ENCODE measurements around the gene DNAJC24.
"Not testable (repeated sequence)": the region's sequence is repeated elsewhere in the genome, so short reads cannot be mapped to it uniquely, and the experiment has no call there.

DNAJC24 gene, protein sequence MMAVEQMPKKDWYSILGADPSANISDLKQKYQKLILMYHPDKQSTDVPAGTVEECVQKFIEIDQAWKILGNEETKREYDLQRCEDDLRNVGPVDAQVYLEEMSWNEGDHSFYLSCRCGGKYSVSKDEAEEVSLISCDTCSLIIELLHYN

DNA sequence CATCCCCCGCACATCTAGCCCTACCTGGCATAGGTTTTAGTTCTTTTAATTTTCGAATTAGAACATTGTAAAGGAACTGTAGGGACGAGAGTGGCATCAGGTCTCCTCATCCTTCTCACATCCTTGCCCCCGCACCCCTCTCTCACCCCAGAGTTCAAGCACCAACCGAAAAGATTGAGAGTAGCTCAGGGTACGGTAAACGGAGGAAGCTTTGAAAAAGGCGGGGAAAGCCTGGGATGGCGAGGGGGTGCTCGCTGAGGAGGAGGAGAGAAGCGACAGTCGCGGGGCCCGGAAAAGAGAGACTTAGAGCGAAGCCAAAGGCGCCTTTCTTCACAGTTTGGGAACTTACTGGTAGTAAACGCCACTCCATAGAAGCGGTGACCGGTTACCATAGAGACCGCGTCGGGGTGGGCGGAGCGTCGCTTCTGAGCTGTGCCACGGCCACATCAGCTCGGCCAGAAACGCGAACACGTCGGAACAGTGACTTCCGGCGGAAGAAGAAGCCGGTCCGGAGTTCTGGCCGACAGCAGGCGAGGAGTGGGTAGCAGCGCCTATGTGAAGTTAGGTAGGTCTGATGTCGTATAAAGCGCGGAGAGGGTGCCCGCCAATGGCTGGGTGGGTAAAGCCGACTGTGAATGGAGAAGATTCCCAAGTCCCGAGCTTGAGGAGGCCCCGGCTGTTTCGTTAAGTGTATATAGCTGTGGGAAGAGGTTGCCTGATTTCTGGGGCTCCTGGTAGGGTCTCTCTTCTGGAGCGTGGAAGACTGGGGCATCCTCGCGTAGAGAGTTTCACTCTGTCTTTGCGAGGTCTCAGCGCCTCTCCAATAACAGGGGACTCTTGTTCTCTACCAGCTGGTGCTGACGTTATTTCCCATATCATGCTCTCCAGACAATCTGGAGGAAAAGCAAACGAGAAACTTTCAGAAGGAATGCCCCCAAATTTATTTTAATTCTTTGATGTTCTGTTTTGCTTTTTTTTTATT, at the start of gene DNAJC24, which contains the start of gene DCDC1:
Gene DNAJC24, plus strand, starts transcription at position 513 of the 982 bp plus-strand sequence. CDS start 889 bp downstream, outside the sequence.
Gene DCDC1, minus strand, starts transcription at position 392 of the 982 bp plus-strand sequence. CDS start 41,459 bp downstream, outside the sequence.
- peak; percentile 84 to 85 for DNase-seq (ENCODE audit: low read depth in 2 of 2)

DNA sequence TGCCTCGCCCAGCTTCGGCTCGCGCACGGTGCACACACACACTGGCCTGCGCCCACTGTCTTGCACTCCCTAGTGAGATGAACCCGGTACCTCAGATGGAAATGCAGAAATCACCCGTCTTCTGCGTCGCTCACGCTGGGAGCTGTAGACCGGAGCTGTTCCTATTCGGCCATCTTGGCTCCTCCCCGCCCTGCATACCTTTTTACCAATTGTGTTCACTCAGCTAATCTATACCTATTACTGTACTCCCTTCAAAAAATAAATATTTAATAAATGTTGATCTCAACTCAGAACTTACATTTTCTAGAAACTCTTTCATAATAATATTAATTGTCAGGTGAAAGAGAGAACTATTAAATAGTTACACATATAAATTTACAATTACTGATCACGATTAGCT, 48.2 kb upstream of the DNAJC24 start:
- DNase-seq (ENCODE audit: low read depth in 2 of 2), result not testable (repeated sequence)

DNA sequence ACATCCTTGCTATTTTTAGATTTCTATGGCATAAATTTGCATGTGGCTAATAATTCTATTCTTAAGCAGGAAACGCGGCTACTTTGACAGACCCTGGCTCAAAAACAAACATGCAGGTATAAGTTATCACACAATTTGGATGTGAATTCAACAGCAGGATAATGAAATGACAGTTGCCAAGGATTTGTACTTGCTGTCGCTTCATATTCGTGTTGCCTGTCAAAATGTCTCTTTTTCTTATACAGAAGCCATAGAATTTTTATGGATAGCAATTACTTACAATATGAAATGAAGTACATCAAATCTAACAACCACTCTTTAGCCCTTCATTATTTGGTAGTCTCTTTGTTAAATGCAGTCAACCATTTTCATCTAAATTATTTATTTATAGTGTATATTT, 46.5 kb upstream of the DNAJC24 start:
- DNase-seq (ENCODE audit: low read depth in 2 of 2), result no peak

DNA sequence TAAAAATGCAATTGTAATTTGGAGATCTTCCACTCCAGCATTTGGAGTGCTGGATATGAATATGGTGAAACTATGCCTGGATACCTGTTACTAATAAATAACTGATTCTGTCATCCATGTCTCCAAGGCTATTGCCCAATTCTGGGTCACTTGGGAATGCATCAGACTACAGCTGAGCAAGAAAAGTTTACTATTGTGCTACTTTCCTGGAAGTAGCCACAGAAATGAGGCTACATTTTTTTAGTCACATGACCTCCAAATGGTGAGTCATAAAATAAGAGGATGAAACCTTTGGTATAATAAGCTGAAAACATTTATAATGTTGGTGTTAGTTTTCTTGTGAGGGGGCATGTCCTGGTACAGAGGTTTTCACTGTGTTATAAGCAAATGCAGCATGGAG, 44.5 kb upstream of the DNAJC24 start:
- no peak for DNase-seq (ENCODE audit: low read depth in 2 of 2)

DNA sequence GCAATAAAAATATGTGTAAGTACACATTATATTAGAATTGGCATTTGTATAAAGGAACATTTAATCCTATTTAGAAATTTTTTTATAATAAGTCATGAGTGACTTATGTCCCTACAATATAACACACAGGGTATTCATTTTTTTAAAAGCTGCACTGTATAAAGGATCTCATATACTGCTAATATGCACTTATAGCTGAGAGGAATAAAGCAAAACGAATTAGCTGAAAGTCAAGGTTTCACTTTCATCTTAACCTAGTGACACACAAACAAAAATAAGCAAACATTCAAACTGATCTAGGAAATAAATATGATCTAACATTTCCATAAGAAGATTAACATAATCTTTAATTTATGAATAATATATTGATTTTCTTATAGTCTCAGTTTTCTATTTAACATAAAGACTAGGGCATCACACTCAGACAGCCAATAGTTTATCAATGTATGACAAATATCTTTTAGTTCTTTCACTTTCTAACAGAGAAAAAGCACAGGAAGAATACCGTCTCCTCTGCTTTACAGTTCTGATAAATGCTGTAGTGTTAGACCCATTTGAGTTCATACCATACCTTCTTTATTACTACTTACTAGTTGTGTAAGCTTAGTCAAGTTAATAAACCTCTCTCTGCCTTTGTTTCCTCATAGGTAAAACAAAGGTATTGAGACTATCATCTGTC, 43.1 kb upstream of the DNAJC24 start:
- no peak for DNase-seq (ENCODE audit: low read depth in 2 of 2)

DNA sequence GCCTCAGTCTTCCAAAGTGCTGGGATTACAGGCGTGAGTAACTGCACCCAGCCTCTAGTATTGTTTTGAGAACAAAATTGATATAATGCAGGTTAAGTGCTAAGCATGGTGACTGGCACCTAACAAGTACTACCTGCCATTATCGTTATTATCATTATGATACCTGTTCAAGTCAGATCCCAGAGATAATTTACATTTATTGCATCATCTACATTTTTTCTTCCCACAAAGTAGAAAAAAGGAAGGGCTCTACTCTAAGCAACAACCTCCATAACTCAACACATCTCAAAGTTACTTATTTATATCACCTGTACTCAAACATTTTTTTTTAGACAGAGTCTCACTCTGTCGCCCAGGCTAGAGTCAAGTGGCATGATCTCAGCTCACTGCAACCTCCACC, 42.2 kb upstream of the DNAJC24 start:
- no peak for DNase-seq (ENCODE audit: low read depth in 2 of 2)

DNA sequence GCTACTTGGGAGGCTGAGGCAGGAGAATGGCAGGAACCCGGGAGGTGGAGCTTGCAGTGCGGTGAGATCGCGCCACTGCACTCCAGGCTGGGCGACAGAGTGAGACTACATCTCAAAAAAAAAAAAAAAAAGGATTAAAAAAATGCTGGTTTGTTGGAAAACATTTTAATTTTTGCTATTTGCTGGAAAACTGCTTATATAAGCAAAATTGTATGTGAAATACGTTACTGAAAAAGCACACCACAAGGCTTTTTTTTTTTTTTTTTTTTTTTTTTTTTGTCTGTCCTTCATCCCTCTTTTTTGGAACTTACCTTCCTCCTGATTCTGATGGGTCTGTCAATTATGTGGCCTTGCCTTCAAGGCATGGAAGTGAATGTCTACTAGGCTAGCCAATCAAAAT, 41.0 kb upstream of the DNAJC24 start:
- DNase-seq (ENCODE audit: low read depth in 2 of 2), result no peak

DNA sequence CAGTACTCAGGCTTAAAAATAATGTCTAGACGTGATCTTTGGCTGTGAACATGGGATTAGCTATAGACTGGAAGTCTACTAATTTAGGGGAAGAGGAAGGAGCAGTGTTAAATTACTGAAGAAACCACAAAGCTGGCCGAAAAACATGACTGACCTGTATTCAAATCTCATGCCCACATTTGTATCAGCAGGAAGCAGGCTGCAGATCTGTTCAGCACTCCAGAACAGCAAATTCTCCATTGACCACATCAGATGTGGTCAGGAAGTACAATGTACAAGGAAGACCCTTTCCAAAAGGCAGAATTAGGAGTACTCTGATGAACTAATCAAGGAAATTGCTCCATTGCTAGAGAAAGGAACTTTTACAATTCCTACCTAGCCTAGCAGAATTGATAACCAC, 31.9 kb upstream of the DNAJC24 start:
- no peak for DNase-seq (ENCODE audit: low read depth in 2 of 2)

DNA sequence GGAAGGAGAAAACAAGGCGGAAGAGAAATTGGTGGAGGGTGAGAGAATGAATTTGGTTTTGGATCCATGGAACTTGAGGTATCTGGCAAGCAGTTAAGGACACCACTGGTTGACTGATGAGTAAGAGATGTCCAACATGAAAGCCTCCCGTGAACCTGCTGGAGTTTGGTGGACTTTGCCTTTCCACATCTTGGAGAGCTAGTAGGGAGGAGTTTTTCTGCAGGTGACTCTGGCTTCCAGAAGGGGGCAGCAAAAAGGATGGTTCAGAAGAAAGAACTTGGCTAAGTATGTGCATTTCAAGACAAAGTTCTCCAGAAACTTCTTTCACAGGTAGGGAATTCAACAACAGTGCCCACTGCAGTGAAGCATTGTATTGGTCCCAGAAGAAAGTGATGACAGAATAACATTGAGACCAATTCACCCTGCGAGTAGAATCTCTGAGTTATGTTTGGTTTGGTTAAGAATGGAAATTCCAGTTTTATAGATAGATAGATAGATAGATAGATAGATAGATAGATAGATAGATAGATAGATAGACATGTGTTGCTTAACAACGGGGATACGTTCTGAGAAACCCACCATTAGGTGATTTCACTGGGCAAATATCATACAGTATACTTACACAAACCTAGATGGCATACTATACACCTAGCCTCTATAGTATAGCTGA, 28.6 kb upstream of the DNAJC24 start:
- no peak for DNase-seq (ENCODE audit: low read depth in 2 of 2)

DNA sequence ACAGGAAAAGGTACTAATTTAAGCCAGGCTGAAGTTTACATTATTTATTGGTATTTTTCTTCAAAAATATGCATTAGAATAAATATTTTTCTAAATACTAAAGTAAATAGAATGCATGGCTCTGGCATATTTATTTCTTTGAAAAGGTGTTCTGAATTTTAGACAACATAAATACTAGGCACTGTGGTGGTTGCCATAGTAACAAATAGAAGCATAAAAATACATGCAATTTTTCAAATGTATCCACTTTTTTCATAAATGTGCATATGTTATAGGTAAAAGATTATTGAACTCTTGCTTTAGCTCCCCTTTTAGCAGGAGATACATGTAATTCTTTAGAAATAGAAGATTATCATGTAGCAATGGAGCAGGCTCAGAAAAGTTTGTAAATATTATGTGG, 18.5 kb upstream of the DNAJC24 start:
- no peak for DNase-seq (ENCODE audit: low read depth in 2 of 2)

DNA sequence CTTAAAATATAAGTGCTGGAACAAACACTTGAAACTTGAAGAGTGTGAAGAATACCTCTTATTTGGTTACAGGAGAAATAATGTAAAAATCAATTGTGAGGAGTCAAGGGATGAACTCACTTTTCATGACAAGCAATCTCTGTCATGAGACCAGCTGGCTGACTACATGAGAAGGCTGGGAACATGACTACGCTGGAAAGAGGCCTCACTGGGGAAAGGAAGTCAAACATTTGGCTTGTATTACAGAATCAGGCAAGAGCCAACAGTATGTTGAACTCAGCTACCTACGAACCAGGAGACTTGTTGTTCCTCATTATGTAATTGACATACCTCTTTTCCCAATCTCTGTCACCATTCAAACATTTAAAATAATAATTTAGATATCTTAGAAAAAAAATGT, 14.5 kb upstream of the DNAJC24 start:
- DNase-seq (ENCODE audit: low read depth in 2 of 2), result no peak

DNA sequence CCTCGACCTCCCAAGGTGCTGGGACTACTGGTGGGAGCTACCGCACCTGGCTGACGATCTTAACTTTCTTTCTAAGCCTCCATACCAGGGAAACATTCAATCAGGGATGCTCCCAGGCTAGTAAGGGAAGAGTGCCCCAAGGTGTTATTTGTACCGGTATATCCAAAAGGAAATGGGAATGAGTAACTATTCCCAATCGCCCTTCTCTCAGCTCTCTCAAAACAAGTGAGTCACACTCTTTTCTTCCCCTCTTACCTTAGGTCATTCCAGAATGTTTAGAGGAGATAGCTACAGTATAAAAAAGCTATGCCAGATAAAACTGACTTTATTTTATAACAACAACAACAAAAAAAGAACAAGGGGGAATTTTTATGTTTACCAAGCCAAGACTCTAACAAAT, 13.8 kb upstream of the DNAJC24 start:
- DNase-seq (ENCODE audit: low read depth in 2 of 2), result no peak

DNA sequence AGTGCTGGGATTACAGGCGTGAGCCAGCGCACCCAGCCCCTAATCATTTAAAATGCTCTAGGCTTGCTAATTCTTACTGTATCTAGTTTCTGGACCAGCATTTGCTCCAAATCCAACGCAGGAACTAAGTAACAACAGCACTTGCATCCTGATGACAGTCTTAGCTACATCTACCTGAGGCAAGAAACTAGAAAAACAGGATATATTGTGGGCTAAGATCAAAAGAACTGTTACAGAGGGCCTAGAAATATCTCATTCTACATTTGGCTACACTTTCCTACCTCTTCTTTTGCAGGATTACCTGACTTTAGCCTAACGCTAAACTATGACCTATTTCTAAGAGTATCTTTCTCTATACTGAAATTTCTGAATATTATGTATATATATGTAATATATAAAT, 7.9 kb upstream of the DNAJC24 start:
- no peak for DNase-seq (ENCODE audit: low read depth in 2 of 2)

DNA sequence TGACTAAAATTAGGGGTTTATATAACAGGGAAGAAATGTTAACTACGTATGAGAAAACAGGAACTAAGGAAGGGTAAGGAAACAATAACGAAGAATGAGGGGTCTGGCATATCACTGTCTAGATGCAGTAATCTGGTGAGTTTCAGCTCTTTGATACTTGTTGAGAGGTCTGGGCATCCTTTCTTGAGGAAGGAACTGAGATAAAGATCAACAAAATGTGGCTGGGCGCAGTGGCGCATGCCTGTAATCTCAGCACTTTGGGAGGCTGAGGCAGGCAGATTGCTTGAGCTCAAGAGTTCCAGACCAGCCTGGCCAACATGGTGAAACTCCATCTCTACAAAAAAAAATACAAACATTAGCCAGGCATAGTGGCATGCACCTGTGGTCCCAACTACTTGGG, 2.9 kb upstream of the DNAJC24 start:
- no peak for DNase-seq (ENCODE audit: low read depth in 2 of 2)

DNA sequence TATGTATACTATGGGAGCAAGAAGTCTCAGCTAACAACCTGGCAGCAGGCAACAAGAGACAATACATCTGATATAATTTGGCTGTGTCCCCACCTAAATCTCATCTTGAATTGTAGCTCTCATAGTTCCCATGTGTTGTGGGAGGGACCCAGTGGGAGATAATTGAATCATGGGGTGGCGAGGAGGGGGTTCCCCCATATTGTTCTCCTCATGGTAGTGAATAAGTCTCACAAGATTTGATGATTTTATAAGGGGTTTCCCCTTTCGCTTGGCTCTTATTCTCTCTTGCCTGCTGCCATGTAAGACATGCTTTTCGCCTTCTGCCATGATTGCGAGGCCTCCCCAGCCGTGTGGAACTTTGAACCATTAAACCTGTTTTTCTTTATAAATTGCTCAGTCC, 6.2 kb downstream of the DNAJC24 start:
- DNase-seq (ENCODE audit: low read depth in 2 of 2), result no peak

DNA sequence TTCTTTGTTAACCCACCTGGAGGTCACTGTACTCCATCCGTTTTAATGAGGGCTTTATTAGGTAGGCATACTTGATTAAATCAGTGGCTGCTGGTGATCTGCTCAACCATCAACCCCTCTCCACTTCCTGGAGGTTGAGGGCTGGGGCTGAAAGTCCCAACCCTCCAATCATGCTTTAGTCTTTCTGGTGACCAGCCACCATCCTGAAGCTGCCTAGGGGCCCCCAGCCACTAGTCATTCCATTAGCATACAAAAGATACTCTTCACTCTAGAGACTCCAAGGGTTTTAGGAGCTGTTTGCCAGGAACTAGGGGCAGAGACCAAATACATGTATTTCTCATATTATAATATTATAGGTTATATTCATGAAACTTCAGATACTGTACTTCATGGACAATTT, 13.5 kb downstream of the DNAJC24 start:
- DNase-seq (ENCODE audit: low read depth in 2 of 2), result no peak

DNA sequence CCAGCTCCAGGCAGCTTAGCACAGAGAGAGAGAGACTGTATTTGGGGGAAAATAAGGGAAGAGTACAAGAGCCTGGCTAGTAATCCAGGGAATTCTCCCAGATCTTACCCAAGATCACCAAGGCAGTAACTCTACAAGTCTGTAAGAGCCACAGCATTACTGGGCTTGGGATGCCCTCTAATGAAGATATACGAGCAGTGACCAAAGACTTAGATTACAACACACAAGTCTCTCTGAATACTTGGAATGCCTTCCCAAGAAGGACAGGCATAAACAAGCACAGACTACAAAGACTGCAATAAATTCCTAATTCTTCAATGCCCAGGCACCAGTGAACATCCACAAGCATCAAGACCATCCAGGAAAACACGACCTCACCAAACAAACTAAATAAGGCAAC, 17.7 kb downstream of the DNAJC24 start:
- DNase-seq (ENCODE audit: low read depth in 2 of 2), result no peak

DNA sequence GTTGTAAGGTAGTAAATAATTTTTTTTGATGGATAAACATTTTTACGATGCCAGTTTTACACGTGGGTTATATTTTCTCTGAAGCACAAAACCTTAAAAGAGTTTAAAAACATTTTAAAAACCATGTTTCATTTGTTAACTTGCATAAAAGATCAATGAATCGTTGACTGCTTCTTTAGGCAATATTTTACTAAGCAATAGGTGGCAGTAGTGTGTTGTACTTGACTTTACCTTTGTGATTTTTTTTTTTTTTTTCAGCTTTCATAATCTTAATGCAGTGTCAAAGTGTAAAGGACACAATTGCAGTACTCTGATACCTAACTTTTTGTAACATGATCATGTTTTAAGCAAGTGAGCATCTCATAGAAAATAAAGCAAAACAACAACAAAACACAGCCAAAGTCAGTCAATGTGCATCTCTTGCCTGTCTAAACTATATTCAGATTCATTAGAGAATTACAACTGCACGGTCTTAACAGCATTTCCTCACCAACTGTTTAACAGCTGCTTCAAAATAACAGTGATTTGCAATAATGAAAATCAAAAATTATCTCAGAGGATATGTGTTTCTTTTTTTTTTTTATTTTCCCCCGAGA, 27.7 kb downstream of the DNAJC24 start:
- no peak for DNase-seq (ENCODE audit: low read depth in 2 of 2)

DNA sequence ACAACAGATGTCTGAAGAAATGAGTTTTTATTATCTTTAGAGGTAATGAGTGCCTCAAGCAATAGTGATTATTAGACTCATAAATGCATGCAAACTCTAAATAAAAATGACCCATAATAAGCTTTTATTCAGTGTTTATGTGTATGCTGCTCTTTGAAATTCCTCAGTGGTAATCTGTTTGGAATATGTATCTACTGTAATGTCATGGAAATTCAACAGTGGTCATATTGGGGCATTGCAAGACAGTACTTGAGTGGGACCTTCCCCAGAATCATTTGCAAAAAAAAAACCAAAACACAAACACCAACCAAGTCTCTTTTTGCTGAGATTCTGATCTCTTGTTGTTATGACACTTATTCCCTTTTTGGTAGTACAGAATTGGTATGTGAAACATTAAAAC, 35.0 kb downstream of the DNAJC24 start:
- DNase-seq (ENCODE audit: low read depth in 2 of 2), result no peak

DNA sequence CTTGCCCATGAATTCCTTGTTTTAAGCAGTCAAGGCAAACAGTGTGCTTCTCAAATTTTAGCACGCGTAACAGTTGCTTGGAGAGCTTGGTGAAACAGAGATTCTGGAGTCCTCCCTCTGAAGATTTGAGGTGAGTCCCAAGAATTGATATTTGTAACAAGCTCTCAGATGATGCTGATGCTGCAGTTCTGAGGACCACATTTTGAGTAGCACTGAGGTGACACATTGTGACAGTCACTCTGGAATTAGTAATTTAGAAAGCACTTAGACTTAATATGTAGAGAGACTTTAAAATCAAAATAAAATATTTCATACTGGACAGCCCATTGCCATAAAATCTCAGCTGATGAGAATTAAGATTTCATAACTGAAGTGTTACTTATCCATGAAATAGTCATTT, 38.5 kb downstream of the DNAJC24 start:
- DNase-seq (ENCODE audit: low read depth in 2 of 2), result no peak

DNA sequence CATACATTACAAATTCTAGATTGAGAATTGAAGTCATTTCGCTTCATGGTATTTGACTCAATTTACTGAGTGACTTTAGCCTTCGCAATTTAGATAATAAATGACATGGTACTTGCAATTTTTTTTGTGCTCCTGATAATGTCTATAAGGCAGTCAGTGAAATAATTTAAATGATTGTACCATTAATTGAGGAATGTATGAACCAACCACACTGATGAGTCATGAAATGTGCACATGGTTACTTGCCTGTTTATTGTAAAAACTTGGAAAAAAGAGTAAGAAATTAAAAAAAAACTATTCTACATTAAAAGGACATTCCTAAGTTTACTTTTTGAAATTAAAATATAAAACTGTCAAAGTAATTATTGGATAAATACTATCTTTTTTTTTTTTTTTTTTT, 43.3 kb downstream of the DNAJC24 start:
- DNase-seq (ENCODE audit: low read depth in 2 of 2), result no peak

DNA sequence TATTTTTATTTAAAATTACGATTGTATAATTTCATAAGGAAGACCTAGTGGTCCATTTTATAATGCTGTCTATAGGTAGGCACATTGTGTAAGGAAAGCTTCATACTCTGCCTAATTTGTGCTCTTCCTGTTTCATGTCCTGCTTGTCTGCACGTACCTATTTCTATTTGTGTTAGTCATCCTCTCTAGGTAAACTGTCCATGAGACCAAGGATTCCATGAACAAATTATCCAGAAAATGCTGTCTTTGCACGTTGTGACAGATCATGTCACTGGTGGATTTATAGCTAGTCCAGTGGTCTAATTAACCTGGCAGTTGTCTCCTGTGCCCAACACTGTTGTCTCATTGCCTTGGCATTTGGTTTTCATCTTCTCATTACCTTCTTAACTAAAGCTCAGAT, 44.7 kb downstream of the DNAJC24 start:
- no peak for DNase-seq (ENCODE audit: low read depth in 2 of 2)

All from stimulated activated CD8-positive, alpha-beta memory T cell treated with anti-CD3 and anti-CD28 coated beads, Interleukin-7, amount 100 ng/mL, for 1 hour (primary cell).